ENCODE results near the gene PPEF1. TPM values are rescaled to one million over a fixed set of nuclear protein-coding genes. Genes with fewer than 3 reads are reported as not detected.

The PPEF1 gene, protein sequence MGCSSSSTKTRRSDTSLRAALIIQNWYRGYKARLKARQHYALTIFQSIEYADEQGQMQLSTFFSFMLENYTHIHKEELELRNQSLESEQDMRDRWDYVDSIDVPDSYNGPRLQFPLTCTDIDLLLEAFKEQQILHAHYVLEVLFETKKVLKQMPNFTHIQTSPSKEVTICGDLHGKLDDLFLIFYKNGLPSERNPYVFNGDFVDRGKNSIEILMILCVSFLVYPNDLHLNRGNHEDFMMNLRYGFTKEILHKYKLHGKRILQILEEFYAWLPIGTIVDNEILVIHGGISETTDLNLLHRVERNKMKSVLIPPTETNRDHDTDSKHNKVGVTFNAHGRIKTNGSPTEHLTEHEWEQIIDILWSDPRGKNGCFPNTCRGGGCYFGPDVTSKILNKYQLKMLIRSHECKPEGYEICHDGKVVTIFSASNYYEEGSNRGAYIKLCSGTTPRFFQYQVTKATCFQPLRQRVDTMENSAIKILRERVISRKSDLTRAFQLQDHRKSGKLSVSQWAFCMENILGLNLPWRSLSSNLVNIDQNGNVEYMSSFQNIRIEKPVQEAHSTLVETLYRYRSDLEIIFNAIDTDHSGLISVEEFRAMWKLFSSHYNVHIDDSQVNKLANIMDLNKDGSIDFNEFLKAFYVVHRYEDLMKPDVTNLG
- total RNA-seq: 44.5 TPM

DNA sequence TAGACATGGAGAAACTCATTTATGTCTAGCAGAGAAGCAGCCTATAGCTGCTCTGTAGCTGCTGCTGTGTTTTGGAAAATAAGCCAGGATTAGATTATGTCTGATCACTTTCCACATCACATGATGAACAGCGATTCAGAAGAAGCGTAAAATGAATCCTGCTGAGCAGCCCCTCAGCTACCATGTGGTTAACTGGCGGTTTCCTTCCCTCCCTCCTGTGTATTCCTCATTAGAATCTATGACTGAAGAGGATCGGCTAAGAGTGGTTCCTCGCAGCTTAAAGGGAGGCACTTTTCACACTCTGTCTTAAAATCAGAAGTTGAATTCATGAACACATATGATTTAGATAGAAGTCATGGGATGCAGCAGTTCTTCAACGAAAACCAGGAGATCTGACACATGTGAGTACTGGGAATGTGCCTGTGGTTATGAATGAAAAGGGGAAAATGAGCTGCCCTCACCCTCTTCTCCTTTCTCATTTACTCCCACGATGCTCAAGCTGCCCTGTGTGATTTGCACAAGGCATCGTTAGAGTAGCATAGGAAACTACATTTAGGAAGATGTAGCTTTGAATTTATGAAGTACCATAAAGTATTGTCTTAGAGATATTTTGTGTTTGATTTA lies at the start of gene PPEF1:
TSS of gene PPEF1 (plus strand) at position 220 of the 624 bp plus-strand sequence. CDS start at position 356, 136 bp downstream.
- no peak for DNase-seq

DNA sequence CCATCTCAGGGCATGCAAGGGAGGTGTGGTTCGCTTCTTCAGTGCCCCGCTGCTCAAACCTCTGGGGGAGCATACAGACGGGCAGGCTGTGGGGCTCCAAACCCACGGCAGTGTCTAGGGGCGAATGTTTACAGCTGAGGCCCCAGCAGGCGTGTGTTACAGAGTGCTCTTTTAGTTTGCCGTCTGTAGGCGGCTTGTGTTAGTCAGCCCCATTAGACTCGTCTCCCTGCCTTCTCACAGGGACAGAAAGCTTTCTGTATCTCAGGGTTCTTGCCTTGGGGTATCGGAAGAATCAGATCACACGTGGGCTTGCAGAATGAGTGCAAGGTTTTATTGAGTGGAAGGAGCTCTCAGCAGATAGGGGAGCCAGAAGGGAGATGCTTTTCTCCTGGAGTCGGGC lies 46.2 kb upstream of the PPEF1 start:
- no peak for DNase-seq

DNA sequence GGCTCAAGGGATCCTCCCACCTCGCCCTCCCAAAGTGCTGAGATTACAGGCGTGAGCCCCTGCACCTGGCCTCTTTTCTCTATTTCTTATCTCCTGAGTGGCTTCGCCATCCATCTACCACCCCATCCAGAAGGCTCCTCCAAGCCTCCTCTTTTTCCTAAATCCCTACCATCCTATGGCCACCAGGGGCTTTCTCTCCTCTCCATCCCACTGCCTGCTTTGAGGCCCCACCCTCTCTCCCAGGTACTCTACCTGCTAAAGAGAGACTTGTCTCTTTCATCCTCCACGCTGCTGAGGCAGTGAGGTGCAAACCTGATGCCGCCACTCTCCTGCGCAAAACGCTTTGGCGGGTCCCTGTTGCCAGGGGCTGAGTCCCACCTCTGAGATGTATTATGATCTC lies 42.5 kb upstream of the PPEF1 start:
- DNase-seq: no peak

DNA sequence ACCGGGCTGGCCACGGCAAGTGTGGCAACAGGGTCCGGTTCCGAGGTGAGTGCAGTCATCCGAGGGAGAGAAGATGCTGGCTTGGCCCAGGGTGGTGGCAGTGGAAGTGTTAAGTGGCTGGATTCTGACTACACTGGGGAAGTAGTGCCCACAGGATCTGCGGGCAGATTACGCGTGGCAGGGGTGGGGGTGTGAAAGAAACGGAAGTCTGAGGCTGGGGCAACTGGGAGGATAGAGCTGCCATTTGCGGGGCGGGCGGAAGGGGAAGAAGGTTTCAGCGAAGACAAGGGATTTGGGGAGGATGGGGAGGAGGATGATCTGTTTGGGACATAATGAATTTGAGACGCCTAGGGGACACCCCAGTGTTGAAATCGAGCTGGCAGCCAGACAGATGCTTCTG lies 40.8 kb upstream of the PPEF1 start:
- DNase-seq: no peak

DNA sequence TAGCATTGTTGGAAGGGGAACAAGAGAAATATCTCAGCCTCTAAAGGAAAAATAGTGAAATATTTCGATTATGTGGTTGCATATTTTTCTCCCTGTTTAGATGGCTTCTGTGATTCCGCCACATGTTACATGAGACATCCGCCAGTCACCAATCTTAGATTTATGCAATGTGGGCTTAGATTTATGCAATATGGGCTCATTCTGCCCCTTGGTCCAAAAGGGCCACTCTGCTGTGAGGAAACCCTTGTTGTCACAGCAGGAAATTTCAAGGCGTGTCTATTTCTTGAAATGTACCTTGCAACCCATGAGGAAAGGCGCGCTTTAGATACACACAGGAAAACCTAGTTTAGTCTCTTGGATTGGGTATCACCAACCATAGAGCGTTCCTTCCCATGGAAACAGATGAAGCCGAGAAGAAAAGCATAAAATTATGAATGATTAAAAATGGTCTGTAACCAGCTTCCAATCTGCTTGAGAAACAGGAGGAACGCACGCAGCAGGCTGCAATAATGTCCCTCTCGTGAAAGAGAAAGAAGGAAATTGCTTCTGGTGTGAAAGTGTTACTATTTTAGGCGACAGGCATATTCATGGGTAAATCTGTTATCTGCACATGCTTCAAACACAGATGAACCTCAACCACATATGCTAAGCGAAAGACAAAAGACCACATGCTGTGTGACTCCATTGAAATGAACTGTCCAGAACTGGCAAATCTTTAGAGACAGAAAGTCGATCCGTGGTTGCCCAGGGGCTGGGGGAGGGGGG lies 39.2 kb upstream of the PPEF1 start:
- no peak for DNase-seq

DNA sequence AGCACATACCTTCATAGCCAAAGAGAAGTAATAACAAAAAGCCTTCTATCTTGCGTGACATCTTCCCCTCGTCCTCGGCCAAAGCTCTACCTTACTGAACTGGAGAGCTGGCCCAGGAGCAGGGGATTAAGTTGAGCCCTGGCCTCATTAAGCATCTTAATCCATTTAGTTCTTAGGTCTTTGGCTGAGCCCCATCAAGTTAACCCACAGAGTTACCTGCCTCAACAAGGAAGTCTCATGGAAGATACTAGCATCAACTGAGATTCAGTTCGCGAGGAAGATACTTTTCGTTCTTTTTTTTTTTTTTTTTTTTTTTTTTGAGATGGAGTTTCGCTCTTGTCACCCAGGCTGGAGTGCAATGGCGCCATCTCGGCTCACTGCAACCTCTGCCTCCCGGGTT lies 35.4 kb upstream of the PPEF1 start, which contains the start of gene RS1:
TSS of gene RS1 (minus strand) at position 101 of the 400 bp plus-strand sequence. CDS start at position 61, 40 bp downstream.
- no peak for DNase-seq

DNA sequence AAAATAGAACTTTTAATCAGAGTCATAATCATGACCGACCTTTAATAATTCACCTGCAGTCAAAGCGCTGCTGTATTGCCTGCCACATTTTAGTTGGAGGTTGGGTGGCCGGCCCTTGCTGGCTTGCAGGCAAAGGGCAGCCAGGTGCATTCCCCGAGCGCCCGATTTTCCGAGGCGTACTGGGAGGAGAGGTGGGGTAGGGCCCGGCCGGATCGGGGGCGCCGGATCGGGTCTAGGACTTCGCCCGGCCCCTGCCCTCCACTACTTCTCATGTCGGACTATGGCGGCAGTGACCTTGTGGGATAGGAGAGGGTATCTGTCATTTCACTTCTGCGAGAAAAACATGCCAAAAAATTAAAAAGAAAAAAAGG lies 33.0 kb upstream of the PPEF1 start:
- DNase-seq: no peak

DNA sequence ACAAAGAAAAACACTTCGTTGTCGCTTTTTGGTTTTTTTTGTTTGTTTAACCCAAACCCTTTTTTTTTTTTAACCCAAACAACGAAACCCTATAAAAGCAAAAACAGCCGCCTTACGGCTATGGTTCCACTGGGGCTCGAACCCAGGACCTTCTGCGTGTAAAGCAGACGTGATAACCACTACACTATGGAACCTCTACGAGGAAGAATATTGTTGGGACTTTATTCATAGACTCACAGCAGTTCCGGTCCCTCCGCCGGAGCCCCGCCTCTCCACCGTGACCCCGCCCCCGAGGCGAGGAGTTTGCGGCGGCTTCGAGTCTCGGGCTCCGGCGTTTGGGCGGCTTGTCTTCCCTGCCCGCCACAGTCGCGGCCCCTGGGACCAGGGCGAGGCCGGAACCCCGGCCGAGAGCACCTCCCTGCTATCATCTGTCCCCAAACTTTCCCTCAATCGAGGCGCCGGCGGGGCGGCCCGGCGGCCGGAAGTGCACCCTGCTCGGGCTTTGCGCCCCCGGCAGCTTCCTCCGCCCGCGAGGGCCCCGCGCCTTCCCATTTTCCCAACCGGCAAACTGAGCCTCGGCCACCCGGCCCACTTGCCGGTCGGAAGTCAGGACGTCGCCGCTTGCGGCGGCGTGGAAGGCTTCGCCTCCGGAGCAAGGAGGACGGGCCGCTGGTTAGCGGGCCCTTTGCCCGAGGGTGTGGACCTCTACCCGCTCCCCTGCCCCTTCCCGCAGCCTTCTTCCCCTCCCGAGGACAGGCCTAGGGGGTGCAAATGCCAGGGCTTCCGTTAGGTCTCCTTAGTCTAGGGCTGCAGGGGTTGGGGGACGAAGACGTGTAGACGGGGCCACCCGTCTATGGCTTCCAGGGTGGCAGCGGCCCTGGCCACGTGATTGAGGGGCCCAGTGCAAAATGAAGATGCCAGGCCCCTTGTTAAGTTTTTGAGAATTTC lies 32.4 kb upstream of the PPEF1 start:
- peak; percentile 50 for DNase-seq

DNA sequence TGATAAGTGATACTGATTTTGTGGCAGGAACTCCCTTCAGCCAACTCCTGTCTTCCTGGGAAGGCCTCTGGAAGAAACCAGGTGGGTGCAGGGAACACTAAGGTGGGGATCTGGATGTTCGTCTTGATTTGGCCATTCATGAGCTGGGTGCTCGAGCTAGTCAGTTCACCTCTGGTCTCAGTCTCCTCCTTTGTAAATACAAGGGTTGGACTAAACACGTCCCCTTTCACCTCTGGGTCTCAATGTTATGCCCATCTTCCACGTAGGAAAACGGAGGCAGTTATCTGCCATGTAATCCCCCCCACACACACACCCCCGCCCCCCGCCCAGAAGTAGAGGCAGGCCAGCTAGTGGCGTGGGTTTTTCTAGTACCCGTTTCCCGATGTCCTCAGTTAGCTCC lies 31.4 kb upstream of the PPEF1 start:
- no peak for DNase-seq

DNA sequence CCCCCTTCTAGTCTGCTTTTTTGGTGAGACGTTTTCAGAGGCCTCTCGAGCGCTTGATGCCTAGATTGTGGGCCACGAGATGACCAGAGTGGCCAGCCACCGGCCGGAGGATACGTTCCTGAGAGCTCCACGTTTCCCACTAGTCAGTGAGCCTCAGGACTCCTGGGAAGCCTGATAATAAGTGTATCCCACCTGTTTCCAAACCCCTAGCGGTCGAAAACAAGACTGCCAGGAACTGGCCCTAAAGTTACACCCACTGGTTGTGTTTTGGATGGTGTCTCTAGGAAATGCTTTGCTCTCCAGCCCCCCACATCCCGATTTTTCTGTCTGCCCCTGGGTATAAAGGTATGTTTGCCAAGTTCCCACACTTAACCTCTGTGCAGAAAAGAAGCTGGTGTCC lies 31.0 kb upstream of the PPEF1 start:
- no peak for DNase-seq

DNA sequence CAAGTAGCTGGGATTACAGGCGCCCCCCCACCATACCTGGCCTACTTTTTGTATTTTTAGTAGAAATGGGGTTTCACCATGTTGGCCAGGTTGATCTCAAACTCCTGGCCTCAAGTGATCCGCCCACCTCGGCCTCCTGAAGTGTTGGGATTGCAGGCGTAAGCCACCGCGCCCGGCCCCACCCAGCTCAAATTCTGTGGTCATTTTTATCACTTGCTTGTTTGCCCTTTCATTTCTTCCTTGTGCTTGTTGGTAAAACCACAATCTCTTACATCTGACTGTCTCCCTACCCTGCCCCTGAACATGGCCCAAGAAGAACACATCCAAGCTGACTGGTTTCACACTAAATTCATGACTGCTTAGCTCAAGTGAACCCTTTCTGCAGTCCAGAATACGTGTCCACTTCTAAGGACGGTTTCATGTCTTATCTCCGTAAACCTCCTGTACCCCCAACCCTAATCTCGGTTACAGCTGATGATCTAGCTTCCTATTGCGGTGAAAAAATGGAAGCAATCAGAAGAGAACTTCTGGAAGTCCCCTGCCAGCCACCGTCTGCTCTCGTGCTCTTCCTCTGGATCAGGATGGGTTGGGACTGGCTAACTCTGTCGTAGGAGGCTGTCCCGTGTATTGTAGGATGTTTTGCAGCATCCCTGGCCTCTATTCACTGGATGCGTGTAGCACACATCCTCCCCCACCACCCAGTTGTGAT lies 30.1 kb upstream of the PPEF1 start:
- no peak for DNase-seq

DNA sequence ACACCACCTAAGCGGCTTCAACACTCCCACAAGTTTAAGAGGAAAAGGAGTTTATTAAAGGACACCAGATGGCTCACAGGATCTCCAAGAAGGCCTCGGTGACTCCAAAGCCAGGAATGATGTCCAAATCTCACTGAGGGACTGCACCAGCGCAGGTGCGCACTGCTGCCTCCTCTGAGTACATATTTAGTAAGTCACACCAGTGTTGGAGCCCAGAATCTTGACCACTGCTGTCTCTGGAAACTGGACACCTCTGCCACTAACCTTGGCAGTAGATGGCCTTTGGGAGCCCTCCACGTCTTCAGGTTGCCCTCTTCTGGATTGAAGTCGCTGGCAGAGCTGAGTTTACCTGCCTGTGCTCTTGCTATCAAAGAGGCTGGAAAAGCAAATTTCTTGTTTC lies 25.4 kb upstream of the PPEF1 start:
- DNase-seq: no peak

DNA sequence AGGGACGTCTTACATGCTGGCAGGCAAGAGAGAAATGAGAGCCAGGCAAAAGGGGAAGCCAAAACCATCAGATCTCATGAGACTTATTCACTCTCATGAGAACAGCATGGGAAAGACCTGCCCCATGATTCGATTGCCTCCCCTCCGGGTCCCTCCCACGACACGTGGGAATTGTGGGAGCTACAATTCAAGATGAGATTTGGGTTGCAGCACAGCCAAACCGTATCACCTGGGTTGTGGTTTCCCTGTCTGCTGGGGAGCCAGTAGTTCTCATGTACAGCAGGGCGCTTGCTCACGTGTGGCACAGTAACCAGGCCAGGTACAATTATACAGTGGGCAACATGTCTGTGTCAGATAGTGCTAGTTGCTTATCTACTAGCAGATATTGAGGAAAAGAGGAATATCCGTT lies 24.5 kb upstream of the PPEF1 start:
- DNase-seq: no peak

DNA sequence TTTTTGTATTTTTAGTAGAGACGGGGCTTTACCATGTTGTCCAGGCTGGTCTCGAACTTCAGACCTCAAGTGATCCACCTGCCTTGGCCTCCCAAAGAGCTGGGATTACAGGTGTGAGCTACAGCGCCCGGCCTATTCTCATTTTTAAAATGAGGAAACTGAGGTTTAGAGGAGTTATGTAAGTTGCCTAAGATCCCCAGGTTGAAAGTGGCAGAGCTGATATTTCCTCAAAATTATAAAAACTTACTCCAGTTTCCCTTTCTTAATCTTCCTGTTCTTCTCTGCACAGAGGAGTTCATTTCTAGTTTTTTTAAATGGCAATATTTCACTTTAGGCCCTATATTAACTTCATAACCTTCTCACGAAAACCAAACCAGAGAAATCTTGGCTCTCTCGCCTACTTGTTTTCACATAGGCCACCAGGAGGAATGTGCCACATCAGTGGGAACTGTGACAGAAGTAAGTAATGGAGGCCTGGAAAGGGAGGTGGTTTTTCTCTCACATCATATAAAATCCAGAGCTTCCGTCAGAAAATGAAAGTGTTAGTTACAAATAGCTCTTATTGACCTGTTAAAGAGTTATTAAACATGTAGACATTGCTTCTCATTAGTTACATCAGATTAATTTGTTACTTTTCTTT lies 19.5 kb upstream of the PPEF1 start:
- no peak for DNase-seq

DNA sequence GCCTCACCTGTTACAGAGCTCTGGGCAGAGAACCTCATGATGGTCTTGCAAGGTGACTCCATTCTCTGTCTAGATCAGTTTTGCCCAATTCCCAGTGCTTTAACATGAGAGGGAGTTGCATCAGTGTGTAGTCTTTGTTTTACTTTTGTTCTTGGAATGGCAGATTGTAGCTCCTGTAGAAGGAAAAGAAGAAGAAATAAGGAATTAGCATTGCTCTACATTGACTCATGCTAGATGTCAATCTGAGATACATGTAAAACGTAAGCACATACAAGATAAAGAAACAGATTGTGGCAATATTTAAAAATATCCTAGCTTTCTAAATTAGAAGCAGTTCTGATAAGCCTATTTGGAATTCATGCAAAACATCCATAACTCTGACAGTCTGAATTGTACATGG lies 16.0 kb upstream of the PPEF1 start:
- DNase-seq: no peak

DNA sequence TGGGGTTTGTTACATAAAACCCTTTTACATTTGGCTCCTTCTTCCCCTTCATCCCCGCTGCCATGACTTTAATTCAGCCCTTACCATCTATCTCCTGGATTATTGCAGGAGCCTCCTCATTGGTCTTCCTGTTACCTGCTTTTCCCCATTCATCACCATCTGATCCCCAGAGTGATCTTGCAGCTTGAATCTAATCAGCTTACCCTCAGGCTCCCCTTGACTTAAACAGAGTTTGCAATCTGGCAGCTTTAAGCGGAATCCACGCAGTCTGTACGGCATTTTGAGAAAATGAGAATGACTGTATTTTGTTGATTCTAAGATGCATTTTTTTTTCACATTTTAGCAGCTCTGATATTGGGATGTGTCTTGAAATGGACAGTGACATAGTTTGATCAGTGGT lies 14.9 kb upstream of the PPEF1 start:
- DNase-seq: no peak

DNA sequence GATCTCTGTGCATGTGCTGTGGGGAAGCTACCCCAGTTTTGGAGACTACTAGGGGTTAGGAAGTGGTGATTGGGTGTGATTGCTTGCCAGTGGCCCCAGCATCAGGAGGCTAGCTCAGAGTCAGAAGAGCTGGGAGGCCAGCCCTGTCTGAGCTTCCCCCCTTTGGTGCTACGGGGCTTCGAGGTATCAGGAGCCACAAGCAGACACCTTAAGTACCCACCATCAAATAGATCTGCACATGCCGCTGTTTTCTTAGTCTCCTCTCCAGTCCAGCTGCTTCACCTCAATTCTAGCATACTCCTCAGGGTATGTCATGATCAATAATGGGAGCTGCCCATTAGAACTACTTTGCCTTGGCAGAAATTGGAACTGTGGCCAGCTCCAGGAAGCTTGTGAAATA lies 10.8 kb upstream of the PPEF1 start:
- no peak for DNase-seq

DNA sequence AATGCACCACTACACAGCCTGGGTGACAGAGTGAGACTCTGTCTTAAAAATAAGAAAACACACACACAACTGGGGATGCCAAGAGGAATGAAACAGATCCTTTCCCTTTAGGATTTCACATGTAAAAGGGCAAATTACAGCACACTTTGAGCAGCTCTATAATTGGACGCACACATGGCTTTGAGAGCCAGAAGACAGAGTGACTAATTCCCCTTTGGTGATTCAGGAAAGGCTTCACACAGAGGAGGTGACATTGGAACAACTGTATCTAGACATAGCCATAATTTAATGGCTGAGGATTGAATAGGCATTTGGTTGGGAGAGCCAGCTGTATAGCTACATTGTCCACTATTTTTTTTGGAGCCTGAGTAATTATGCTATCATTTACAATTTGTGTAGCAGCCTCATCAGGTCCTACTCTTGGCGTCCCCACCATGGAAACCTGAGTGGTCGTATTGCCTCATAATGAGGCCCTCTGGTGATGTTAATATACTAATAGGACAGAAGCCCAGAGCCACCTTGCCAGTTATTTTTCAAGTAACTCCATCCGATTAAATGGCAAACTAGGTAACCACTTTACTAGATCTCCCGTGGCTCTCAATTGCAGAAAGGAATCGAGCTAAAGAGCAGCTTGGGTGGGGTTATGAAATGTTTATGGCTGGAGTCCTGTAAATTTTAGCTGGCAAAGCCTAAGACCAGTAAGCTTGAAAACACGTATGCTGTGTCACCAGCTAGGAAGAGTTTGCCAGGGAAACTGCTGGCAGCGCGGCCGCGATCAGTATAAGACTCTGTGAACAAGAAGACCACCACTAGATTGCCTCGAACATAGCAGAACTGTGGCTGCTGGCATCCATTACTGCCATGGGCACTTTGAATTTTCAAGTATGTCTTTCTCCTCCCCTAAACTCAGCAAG lies 8.5 kb upstream of the PPEF1 start:
- DNase-seq: no peak

All from occipital lobe (tissue), 2 donors.